Measurements from ENCODE around the gene SLC17A6.

- TF ChIP-seq, protein P1, sequence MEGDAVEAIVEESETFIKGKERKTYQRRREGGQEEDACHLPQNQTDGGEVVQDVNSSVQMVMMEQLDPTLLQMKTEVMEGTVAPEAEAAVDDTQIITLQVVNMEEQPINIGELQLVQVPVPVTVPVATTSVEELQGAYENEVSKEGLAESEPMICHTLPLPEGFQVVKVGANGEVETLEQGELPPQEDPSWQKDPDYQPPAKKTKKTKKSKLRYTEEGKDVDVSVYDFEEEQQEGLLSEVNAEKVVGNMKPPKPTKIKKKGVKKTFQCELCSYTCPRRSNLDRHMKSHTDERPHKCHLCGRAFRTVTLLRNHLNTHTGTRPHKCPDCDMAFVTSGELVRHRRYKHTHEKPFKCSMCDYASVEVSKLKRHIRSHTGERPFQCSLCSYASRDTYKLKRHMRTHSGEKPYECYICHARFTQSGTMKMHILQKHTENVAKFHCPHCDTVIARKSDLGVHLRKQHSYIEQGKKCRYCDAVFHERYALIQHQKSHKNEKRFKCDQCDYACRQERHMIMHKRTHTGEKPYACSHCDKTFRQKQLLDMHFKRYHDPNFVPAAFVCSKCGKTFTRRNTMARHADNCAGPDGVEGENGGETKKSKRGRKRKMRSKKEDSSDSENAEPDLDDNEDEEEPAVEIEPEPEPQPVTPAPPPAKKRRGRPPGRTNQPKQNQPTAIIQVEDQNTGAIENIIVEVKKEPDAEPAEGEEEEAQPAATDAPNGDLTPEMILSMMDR (IDR thresholded peaks at IDR 0.05 in 2 of 3, conservative IDR thresholded peaks at IDR 0.05 in 1 of 3; ENCODE audit: borderline replicate concordance in 1 of 3, insufficient read depth in 1 of 3, low read depth in 2 of 3, low read length in 2 of 3) = no peak
- TF ChIP-seq, protein P2, sequence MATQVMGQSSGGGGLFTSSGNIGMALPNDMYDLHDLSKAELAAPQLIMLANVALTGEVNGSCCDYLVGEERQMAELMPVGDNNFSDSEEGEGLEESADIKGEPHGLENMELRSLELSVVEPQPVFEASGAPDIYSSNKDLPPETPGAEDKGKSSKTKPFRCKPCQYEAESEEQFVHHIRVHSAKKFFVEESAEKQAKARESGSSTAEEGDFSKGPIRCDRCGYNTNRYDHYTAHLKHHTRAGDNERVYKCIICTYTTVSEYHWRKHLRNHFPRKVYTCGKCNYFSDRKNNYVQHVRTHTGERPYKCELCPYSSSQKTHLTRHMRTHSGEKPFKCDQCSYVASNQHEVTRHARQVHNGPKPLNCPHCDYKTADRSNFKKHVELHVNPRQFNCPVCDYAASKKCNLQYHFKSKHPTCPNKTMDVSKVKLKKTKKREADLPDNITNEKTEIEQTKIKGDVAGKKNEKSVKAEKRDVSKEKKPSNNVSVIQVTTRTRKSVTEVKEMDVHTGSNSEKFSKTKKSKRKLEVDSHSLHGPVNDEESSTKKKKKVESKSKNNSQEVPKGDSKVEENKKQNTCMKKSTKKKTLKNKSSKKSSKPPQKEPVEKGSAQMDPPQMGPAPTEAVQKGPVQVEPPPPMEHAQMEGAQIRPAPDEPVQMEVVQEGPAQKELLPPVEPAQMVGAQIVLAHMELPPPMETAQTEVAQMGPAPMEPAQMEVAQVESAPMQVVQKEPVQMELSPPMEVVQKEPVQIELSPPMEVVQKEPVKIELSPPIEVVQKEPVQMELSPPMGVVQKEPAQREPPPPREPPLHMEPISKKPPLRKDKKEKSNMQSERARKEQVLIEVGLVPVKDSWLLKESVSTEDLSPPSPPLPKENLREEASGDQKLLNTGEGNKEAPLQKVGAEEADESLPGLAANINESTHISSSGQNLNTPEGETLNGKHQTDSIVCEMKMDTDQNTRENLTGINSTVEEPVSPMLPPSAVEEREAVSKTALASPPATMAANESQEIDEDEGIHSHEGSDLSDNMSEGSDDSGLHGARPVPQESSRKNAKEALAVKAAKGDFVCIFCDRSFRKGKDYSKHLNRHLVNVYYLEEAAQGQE (IDR thresholded peaks at IDR 0.05; ENCODE audit: low read depth) = no peak
- TF ChIP-seq POLR2AphosphoS5 (IDR thresholded peaks at IDR 0.05; ENCODE audit: low read depth, low read length) (no peak), ZBTB33 (IDR thresholded peaks at IDR 0.05; ENCODE audit: extremely low read depth, insufficient replicate concordance, low read length) (no peak), MAX (IDR thresholded peaks at IDR 0.05) (no peak), EZH2 (IDR thresholded peaks at IDR 0.05) (no peak), SIN3A (IDR thresholded peaks at IDR 0.05; ENCODE audit: low read depth) (no peak), POLR2A (IDR thresholded peaks at IDR 0.05; ENCODE audit: borderline replicate concordance, extremely low read depth, insufficient read depth, insufficient read length) (no peak), CEBPB (IDR thresholded peaks at IDR 0.05; ENCODE audit: low read depth) (no peak), SP1 (IDR thresholded peaks at IDR 0.05; ENCODE audit: low read depth) (no peak), RAD21 (IDR thresholded peaks at IDR 0.05; ENCODE audit: low read depth) (no peak), ZNF274 (IDR thresholded peaks at IDR 0.05; ENCODE audit: low read depth, low read length) (no peak)
These were observed 20.5 kb upstream of the SLC17A6 start for GRCh38 chr11:22317656-22318055.

Data from HCT116 (cell line).